Activated CD4-positive, alpha-beta T cell treated with anti-CD3 and anti-CD28 coated beads, Interleukin-2, amount 10 ng/mL, durations not matched to agents 24 days and 14 days (primary cell): ENCODE measurements around the gene LYSET. TPM values are rescaled to one million over a fixed set of nuclear protein-coding genes. Genes with fewer than 3 reads are reported as not detected.
"Not testable (repeated sequence)": the region's sequence is repeated elsewhere in the genome, so short reads cannot be mapped to it uniquely, and the experiment has no call there.

Experiments
- DNase-seq: peaks from one replicate; pipeline ENCODE4 v3.0.0; 2022
- H3K27ac Mint-ChIP-seq: one replicate; pipeline ENCODE4 v1.8.0; 2022; ENCODE audit warnings: mild to moderate bottlenecking, mixed read lengths
- H3K27me3 Mint-ChIP-seq: one replicate; pipeline ENCODE4 v1.8.0; 2022; ENCODE audit warnings: mixed read lengths
- H3K36me3 Mint-ChIP-seq: one replicate; pipeline ENCODE4 v1.8.0; 2022; ENCODE audit warnings: low read depth, mild to moderate bottlenecking, mixed read lengths
- H3K4me1 Mint-ChIP-seq: one replicate; pipeline ENCODE4 v1.8.0; 2021; ENCODE audit warnings: mixed read lengths
- H3K4me3 Mint-ChIP-seq: one replicate; pipeline ENCODE4 v1.8.0; 2022; ENCODE audit warnings: mild to moderate bottlenecking, moderate library complexity, mixed read lengths
- H3K9me3 Mint-ChIP-seq: one replicate; pipeline ENCODE4 v1.8.0; 2021; ENCODE audit warnings: mixed read lengths
- intact Hi-C: fragments of 100-400 bp; cut with micrococcal nuclease; formaldehyde crosslinking; loops from one replicate; pipeline ENCODE4 v1.15.1; 2023
- total RNA-seq: library from RNA; stranded (reverse); gene quantifications from 2 replicates; pipeline ENCODE4 v1.2.3, GENCODE V29; 2022

LYSET gene, protein sequence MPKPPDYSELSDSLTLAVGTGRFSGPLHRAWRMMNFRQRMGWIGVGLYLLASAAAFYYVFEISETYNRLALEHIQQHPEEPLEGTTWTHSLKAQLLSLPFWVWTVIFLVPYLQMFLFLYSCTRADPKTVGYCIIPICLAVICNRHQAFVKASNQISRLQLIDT
- 14.7 and 18.6 TPM in 2 replicates for total RNA-seq

DNA sequence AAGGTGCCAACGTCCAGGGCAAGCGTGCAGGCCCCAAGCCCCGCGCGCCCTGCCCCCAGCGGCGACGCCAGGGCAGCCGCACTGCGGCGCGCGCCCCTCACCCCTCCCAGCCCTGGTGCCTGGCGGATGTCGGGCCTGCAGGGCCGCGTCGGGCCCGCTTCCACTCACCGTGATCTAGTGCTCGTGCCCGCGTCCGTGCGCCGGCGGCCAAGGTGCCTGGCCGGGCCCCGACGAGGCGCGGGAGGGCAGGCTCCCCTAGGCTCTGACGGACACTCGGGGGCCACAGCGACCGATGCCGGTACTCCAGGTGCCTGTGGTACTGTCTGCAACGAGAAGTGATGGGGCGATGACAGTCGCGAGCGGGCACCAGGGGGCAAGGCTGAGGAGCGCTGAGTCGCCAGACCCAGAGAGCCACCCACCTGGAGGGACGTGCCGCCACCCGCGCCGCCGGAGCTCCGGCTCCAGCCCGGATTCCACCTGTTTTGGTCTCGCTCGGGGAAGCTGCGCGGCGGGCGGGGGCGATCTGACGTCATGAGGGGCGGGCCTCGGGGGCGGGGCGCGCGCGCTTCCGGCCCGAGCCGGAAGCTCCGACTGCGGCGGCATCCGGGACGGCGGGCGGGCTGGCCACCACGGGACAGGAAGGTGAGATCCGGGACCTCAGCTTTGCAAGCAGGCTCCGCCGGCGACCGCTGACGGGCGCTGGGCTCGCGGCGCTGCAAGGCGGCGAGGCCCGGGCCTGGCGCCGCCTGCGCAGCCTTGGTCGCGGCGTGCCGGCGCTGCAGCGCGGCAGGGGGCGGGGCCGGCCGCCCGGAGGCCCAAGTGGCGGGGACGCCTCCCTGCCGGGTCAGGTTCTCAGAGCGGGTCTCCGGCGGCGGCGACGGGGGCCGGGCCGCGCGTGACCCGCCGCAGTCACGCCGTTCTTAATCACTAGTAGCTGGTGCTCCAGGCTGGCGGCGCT, at the start of gene LYSET, which contains the start of gene MOAP1:
LYSET (plus strand) TSS at position 927 of the 958 bp plus-strand sequence. CDS start 89 bp downstream, outside the sequence.
MOAP1 (minus strand) TSS at position 507 of the 958 bp plus-strand sequence. CDS start 655 bp downstream, outside the sequence.
- Mint-ChIP-seq H3K4me1 (peaks cover 27% of the 10 kb centered on the region), H3K4me3 (peak within 1 kb of the TSS; percentile 95), H3K36me3 (peaks cover 24% of the 10 kb centered on the region), H3K27me3 (no peaks in the 10 kb centered on the region), H3K27ac (peak within 1 kb of the TSS; percentile 90), H3K9me3 (no peaks in the 10 kb centered on the region)
- peak; percentile 96 for DNase-seq
- intact Hi-C loops = loop anchor here (1.0 to 2.0 kb wide), 2 partner anchors 23 to 70 kb away; partner anchors contain the start of genes GON7, ITPK1 and UBR7

- intact Hi-C loops = no loop called here
- no peak overlapping the region for H3K4me3 Mint-ChIP-seq
- H3K4me1 Mint-ChIP-seq = peaks cover 4% of the 10 kb centered on the region
- no peaks in the 10 kb centered on the region for H3K36me3 Mint-ChIP-seq
- no peak for DNase-seq
- no peaks in the 10 kb centered on the region for H3K27me3 Mint-ChIP-seq
- no peaks in the 10 kb centered on the region for H3K9me3 Mint-ChIP-seq
- H3K27ac Mint-ChIP-seq = no peak overlapping the region
These were observed 49.7 kb upstream of the LYSET start for GRCh38 chr14:93135399-93135798.

DNA sequence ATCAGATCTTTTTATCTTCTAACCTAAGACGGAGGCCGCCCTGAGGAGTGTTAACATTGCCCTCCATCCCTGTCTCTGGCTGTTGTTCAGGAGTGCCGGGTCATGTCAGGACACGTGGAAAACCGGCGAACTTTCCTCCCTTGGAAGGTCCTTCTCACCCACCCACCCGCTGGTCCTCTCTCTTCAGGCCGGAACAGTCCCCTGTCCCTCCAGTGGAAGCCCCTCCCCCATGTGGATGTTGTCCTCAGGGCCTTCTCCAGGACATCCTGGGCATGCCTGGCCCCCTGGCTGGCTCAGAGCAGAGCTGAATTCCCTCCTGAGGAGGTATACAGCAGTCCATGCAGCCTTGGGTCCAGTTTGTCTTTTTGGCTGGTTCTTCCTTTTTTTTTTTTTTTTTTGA, 49.1 kb upstream of the LYSET start:
- H3K27ac Mint-ChIP-seq = no peak overlapping the region

DNA sequence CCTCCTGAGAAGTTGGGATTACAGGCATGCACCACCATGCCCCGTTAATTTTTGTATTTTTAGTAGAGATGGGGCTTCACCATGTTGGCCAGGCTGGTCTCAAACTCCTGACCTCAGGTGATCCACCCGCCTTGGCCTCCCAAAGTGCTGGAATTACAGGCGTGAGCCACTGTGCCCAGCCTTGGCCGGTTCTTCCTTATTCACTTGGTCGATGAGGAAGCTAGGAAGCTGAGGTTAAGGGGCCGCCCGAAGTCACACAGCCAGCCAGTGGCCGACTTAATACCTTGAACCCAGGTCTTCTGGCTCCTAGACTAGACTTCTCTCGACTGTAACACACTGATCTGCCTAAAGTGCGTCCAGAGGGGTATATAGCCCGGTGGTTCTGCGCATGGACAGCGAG, 48.6 kb upstream of the LYSET start:
- H3K4me3 Mint-ChIP-seq = not testable (repeated sequence)

More for the DNA sequence above, 49.1 kb upstream of the LYSET start:
- Mint-ChIP-seq H3K4me1 (peaks cover 4% of the 10 kb centered on the region), H3K4me3 (no peak overlapping the region), H3K27me3 (peaks cover 3% of the 10 kb centered on the region), H3K36me3 (no peaks in the 10 kb centered on the region), H3K9me3 (no peaks in the 10 kb centered on the region)
- intact Hi-C loops = no loop called here
- DNase-seq = no peak

GRCh38 chr14:93137864-93138263, 47.3 kb upstream of the LYSET start:
- Mint-ChIP-seq H3K27me3 (peaks cover 3% of the 10 kb centered on the region), H3K4me3 (no peak overlapping the region)
- intact Hi-C loops = no loop called here

More for the DNA sequence above, 48.6 kb upstream of the LYSET start:
- H3K36me3 Mint-ChIP-seq, H3K9me3 Mint-ChIP-seq, H3K27ac Mint-ChIP-seq, intact Hi-C loops, DNase-seq, H3K4me1 Mint-ChIP-seq, H3K27me3 Mint-ChIP-seq: not testable (repeated sequence)

GRCh38 chr14:93142854-93143652, 42.1 kb upstream of the LYSET start:
- Mint-ChIP-seq H3K4me3 (no peak overlapping the region), H3K27ac (no peak overlapping the region), H3K27me3 (peaks cover 3% of the 10 kb centered on the region), H3K36me3 (no peaks in the 10 kb centered on the region), H3K9me3 (no peaks in the 10 kb centered on the region), H3K4me1 (peaks cover 4% of the 10 kb centered on the region)
- DNase-seq = no peak
- intact Hi-C loops = no loop called here

More at GRCh38 chr14:93137864-93138263, 47.3 kb upstream of the LYSET start:
- H3K27ac Mint-ChIP-seq = no peak overlapping the region
- DNase-seq = no peak
- H3K36me3 Mint-ChIP-seq = no peaks in the 10 kb centered on the region
- no peaks in the 10 kb centered on the region for H3K9me3 Mint-ChIP-seq
- H3K4me1 Mint-ChIP-seq = peaks cover 4% of the 10 kb centered on the region

- no peak overlapping the region for H3K27ac Mint-ChIP-seq
These were observed 39.0 kb upstream of the LYSET start for GRCh38 chr14:93146119-93146518.

DNA sequence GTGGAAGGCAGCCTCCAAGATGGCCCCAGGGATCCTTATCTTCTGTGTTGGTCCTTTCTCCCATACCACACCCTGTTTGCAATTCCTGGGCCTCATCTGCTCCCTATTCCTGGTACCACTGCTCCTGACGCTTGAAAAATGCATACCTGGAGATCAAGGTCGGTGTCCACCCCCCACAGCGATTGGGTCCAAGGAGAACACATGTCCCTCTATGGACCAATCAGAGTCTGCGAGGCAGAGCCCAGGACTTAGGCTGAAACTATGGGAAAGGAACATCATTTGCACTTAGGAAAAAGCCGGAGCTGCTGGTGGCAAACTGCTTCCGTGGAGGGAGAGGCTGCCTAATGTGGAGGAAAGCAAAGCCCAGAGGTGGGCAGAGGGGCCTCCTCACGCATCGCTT, 36.1 kb upstream of the LYSET start:
- peaks cover 3% of the 10 kb centered on the region for H3K27me3 Mint-ChIP-seq
- DNase-seq = no peak
- no peaks in the 10 kb centered on the region for H3K4me1 Mint-ChIP-seq
- no peak overlapping the region for H3K27ac Mint-ChIP-seq
- intact Hi-C loops = no loop called here
- no peaks in the 10 kb centered on the region for H3K36me3 Mint-ChIP-seq
- H3K4me3 Mint-ChIP-seq = no peak overlapping the region
- H3K9me3 Mint-ChIP-seq = no peaks in the 10 kb centered on the region

More at GRCh38 chr14:93146119-93146518, 39.0 kb upstream of the LYSET start:
- Mint-ChIP-seq H3K27me3 (no peaks in the 10 kb centered on the region), H3K4me3 (no peak overlapping the region), H3K36me3 (no peaks in the 10 kb centered on the region), H3K4me1 (no peaks in the 10 kb centered on the region), H3K9me3 (no peaks in the 10 kb centered on the region)
- DNase-seq = no peak
- intact Hi-C loops = no loop called here

DNA sequence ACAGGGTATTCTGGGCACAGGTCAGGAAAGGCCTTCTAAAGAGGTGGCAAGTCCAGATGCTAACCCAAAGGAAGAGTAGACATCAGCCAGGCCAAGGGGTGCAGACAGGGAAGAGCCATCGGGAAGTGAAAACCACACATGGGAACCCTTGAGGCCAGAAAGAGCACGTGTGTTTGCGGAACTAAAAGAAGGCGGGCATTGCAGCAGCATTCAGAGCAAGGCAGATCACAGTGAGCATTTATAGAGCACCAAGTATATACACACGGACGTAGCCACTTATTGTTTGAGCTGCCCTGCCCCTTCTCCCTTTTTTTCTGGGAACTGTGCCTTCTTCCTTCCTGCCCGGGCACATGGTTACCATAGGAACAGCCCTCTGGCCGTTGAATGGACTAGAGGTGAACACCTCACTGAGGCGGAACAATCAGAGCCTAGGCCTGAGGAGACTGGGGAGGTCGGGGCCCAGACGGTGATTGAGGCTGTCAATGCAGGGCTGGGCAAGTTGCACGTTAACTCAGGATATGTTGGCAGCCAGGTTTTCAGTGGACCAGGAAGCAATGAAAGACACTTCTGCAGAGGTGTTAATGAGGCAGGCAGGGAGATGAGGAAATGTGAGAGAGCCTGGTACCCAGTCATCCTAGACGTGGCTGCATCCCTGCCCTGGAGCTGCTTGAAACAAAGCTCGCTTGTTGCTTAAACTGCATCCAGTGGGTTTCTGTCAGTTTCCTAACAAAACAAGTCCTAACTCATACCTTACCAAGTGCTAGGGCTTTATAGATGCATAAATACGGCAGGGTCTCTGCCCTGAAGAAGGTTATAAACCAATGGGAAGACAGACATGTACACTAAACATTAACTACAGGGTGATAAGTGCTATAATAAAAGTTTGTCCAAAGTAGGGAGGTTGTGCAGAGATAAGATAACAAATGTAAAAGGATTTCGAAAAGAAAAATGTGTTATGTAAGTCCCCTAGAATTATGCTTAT, 34.6 kb upstream of the LYSET start:
- peaks cover 3% of the 10 kb centered on the region for H3K27me3 Mint-ChIP-seq
- no peaks in the 10 kb centered on the region for H3K9me3 Mint-ChIP-seq
- H3K4me1 Mint-ChIP-seq = no peaks in the 10 kb centered on the region
- H3K4me3 Mint-ChIP-seq = no peak overlapping the region
- DNase-seq = no peak
- H3K36me3 Mint-ChIP-seq = no peaks in the 10 kb centered on the region
- no peak overlapping the region for H3K27ac Mint-ChIP-seq
- intact Hi-C loops = no loop called here

DNA sequence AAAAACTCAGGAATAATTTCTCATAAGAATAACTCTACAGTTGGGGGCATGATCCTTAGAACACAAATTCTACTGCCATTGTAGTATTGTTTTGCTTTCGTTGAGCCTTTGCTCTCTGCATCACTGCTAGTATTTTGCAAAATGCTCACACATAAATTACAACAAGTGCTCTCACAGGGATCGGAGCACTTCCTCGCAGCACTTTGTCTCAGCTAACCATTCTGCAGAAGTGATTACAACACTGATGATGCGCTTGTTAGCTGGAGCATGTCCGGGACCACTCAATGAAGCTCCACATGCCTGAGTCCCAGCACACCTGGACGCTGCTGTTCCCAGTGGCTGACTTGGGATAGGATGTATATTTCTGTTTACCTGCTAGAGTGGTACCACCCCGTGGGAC, 32.0 kb upstream of the LYSET start:
- no peak for DNase-seq
- H3K4me1 Mint-ChIP-seq = no peaks in the 10 kb centered on the region
- peaks cover 6% of the 10 kb centered on the region for H3K27me3 Mint-ChIP-seq
- H3K9me3 Mint-ChIP-seq = no peaks in the 10 kb centered on the region
- H3K27ac Mint-ChIP-seq = no peak overlapping the region
- intact Hi-C loops = no loop called here
- H3K36me3 Mint-ChIP-seq = no peaks in the 10 kb centered on the region
- H3K4me3 Mint-ChIP-seq = no peak overlapping the region

- Mint-ChIP-seq H3K4me3 (no peak overlapping the region), H3K27me3 (peaks cover 6% of the 10 kb centered on the region), H3K36me3 (no peaks in the 10 kb centered on the region), H3K9me3 (no peaks in the 10 kb centered on the region), H3K4me1 (no peaks in the 10 kb centered on the region), H3K27ac (no peak overlapping the region)
- DNase-seq = no peak
- intact Hi-C loops = no loop called here
These were observed 29.4 kb upstream of the LYSET start for GRCh38 chr14:93155667-93156066.

- DNase-seq = no peak
- H3K4me3 Mint-ChIP-seq = no peak overlapping the region
- H3K36me3 Mint-ChIP-seq = no peaks in the 10 kb centered on the region
- H3K4me1 Mint-ChIP-seq = no peaks in the 10 kb centered on the region
- H3K27me3 Mint-ChIP-seq = peaks cover 4% of the 10 kb centered on the region
- no peaks in the 10 kb centered on the region for H3K9me3 Mint-ChIP-seq
- intact Hi-C loops = no loop called here
- no peak overlapping the region for H3K27ac Mint-ChIP-seq
These were observed 28.3 kb upstream of the LYSET start for GRCh38 chr14:93156693-93157369.
